ENCODE measurements around the gene CLHC1. TPM values are rescaled to one million over a fixed set of nuclear protein-coding genes. Genes with fewer than 3 reads are reported as not detected.
"Not testable (repeated sequence)": the region's sequence is repeated elsewhere in the genome, so short reads cannot be mapped to it uniquely, and the experiment has no call there.

CLHC1 gene
- total and polyA plus RNA-seq, 2 of the 8 experiments (the other 6 are each of a cell fraction or from before 2014, with no cell fraction given), result 2.6 to 10.8 TPM

- H3K23ac ChIP-seq (ENCODE audit: insufficient read length); H3K79me2 ChIP-seq (ENCODE audit: control insufficient read depth in 1 of 2, insufficient read depth in 2 of 2, low read length in 2 of 2); H3K14ac ChIP-seq (ENCODE audit: insufficient read length); H3K4ac ChIP-seq (replicated peaks; ENCODE audit: insufficient read length, low read depth, low read length); H3K23me2 ChIP-seq (ENCODE audit: low read depth, low read length); H4K8ac ChIP-seq (ENCODE audit: extremely low read depth, insufficient read depth, low read length); H2BK15ac ChIP-seq (ENCODE audit: low read length); H3K9me3 ChIP-seq (ENCODE audit: insufficient read depth in 2 of 2, low read depth in 1 of 2, low read length in 1 of 2); H3K18ac ChIP-seq (ENCODE audit: extremely low read depth, low read length); H3K36me3 ChIP-seq (ENCODE audit: control insufficient read depth in 2 of 4, insufficient read depth in 4 of 4, low read length in 3 of 4); DNase-seq (ENCODE audit: low read depth in 1 of 2, low spot score in 2 of 2); H2AK5ac ChIP-seq (ENCODE audit: low read depth, low read length); H3K79me1 ChIP-seq (ENCODE audit: low read depth, low read length); H2AFZ ChIP-seq (ENCODE audit: low read length); H3K27me3 ChIP-seq (replicated peaks in 1 of 4; ENCODE audit: control insufficient read depth in 3 of 4, extremely low read depth in 1 of 4, insufficient read depth in 3 of 4, low read length in 3 of 4); H4K91ac ChIP-seq (replicated peaks; ENCODE audit: insufficient read length, low read length); FAIRE-seq; H4K20me1 ChIP-seq (replicated peaks in 1 of 2; ENCODE audit: control insufficient read depth in 1 of 2, insufficient read depth in 2 of 2, low read length in 2 of 2): not testable (repeated sequence)
- Histone ChIP-seq H2BK20ac (ENCODE audit: low read length) (0 out of 2 replicates have a peak overlapping the region, but pooled peaks have one; percentile 6), H3K4me3 (ENCODE audit: extremely low read depth in 1 of 4, insufficient read depth in 2 of 4, low read depth in 3 of 4, low read length in 4 of 4) (peak overlapping the region in 1 of 4 experiments; percentile 30; a peak in 2 of 8 replicates), H2BK12ac (ENCODE audit: low read depth, low read length) (peak overlapping the region; percentile 98), H3K27ac (ENCODE audit: low read depth, low read length) (peak overlapping the region; percentile 74; the same call in 1 of the 2 replicates), H2BK120ac (replicated peaks; ENCODE audit: low read depth, low read length) (peak overlapping the region; percentile 79), H3K56ac (replicated peaks; ENCODE audit: insufficient read length, low read depth, low read length) (peak overlapping the region; percentile 16), H3K9ac (replicated peaks in 1 of 4; ENCODE audit: extremely low read depth in 1 of 4, low read depth in 3 of 4, low read length in 3 of 4) (peak overlapping the region in 2 of 4 experiments; percentile 51 to 54; a peak in 3 of 7 replicates), H2BK5ac (ENCODE audit: low read depth, low read length) (peak overlapping the region; percentile 50; the same call in 1 of the 2 replicates), H4K5ac (ENCODE audit: insufficient read length, low read depth, low read length) (peak overlapping the region; percentile 67), H3K4me2 (ENCODE audit: insufficient read depth in 1 of 2, low read depth in 2 of 2, low read length in 2 of 2) (peak overlapping the region; percentile 45 to 49), H3K4me1 (replicated peaks in 1 of 4; ENCODE audit: control insufficient read depth in 3 of 4, insufficient read depth in 4 of 4, low read length in 3 of 4) (peaks cover 3 to 18% (median 5%) of the 10 kb centered on the region in 4 experiments; a peak in 5 of 7 replicates)
- TF ChIP-seq SP1 (IDR thresholded peaks at IDR 0.05; ENCODE audit: low read depth, low read length), result 0 out of 2 replicates have a peak, but pooled peaks have one; percentile 8
- TF ChIP-seq HDAC2 (IDR thresholded peaks at IDR 0.05; ENCODE audit: borderline replicate concordance in 1 of 2, low read depth in 2 of 2, low read length in 2 of 2), result peak in 1 of 2 experiments; percentile 18; a peak in 1 of 4 replicates
- TF ChIP-seq ASH2L (IDR thresholded peaks at IDR 0.05; ENCODE audit: low read length), result peak; percentile 28
- peak in 1 of 2 experiments; percentile 71; a peak in 2 of 3 replicates for TF ChIP-seq POLR2A (IDR thresholded peaks at IDR 0.05; ENCODE audit: control extremely low read depth in 1 of 2, low read depth in 2 of 2, low read length in 2 of 2)
- WGBS, 2 experiments (ENCODE audit: extremely low coverage in 1 of 2, insufficient coverage in 1 of 2, insufficient read length in 1 of 2, insufficient replicate concordance in 2 of 2, low coverage in 1 of 2, low lambda C conversion rate in 2 of 2, missing lambda C conversion rate in 1 of 2), result 4% methylated on average over 7 of the region's 7 CpGs; no CpG with 5 or more reads in 1 of the 2 experiments
- ChIA-PET CTCF (ENCODE audit: partially characterized antibody) (interaction anchor here (1.4 kb wide), 1 partner anchor 112 kb away, joined by 3 read pairs; no protein-coding TSS in a partner anchor), POLR2A (ENCODE audit: partially characterized antibody) (interaction anchor here (0.8 to 1.3 kb wide), 4 partner anchors 45 to 116 kb away, joined by 3 to 4 read pairs (median 3); no protein-coding TSS in a partner anchor)
These were observed 47.8 kb upstream of the CLHC1 start for GRCh38 chr2:55279859-55280424.
